Cardiac muscle cell (in vitro differentiated cells and primary cell): ENCODE results near the gene ITGA8. TPM values are rescaled to one million over a fixed set of nuclear protein-coding genes. Genes with fewer than 3 reads are reported as not detected.

Experiments
- DNase-seq, 2 donors: peaks; one replicate each; pipeline versions ENCODE4 v3.0.0 to v3.0.0-alpha.2; 2010 to 2017; ENCODE audit warnings: low read depth in 1 of 2, low spot score in 1 of 2
- H3K27ac ChIP-seq: fragments of 200-600 bp; sonication (generic); 2 replicates; pipeline ENCODE4 v1.5.1; 2016
- H3K27me3 ChIP-seq: fragments of 200-600 bp; sonication (generic); 2 replicates; pipeline ENCODE4 v1.6.0; 2016; ENCODE audit warnings: control low read depth
- H3K36me3 ChIP-seq: fragments of 200-600 bp; sonication (generic); 2 replicates; pipeline ENCODE4 v1.5.1; 2016; ENCODE audit warnings: control low read depth
- H3K4me1 ChIP-seq: fragments of 200-600 bp; sonication (generic); 2 replicates; pipeline ENCODE4 v1.8.1; 2017; ENCODE audit warnings: low read depth, mild to moderate bottlenecking, mixed run types
- H3K4me3 ChIP-seq: fragments of 200-600 bp; sonication (generic); 2 replicates; pipeline ENCODE4 v1.5.1; 2016; ENCODE audit warnings: mild to moderate bottlenecking
- H3K9me3 ChIP-seq: fragments of 200-600 bp; sonication (generic); 2 replicates; pipeline ENCODE4 v1.5.1; 2017; ENCODE audit warnings: low read depth, mild to moderate bottlenecking, control low read depth
- polyA plus RNA-seq: library from polyadenylated mRNA; unstranded; fragments of >200 nt; fragmentation: Nextera tagmentation; extraction: Ambion mirVana; gene quantifications from 2 replicates; pipeline ENCODE4 v1.2.1, GENCODE V29; 2016
- total RNA-seq: library from RNA; depleted of rRNA; stranded (reverse); fragments of >200 nt; gene quantifications from 2 replicates; pipeline ENCODE4 v1.2.3, GENCODE V29; 2016
- TF ChIP-seq, protein P1 (sequence below): IDR thresholded peaks from 2 replicates; pipeline ENCODE4 v1.5.1; 2012; ENCODE audit warnings: low read depth, mild to moderate bottlenecking, low read length

ITGA8 gene
- total and polyA plus RNA-seq, 2 experiments from 2014 or later = 0.88 to 1.6 TPM

GRCh38 chr10:15494850-15495506, 224.7 kb downstream of the ITGA8 start:
- Histone ChIP-seq H3K9me3 (no peaks in the 10 kb centered on the region), H3K4me3 (no peak overlapping the region), H3K27me3 (no peaks in the 10 kb centered on the region), H3K36me3 (no peaks in the 10 kb centered on the region), H3K27ac (no peak overlapping the region), H3K4me1 (no peaks in the 10 kb centered on the region)
- TF ChIP-seq, protein P1, sequence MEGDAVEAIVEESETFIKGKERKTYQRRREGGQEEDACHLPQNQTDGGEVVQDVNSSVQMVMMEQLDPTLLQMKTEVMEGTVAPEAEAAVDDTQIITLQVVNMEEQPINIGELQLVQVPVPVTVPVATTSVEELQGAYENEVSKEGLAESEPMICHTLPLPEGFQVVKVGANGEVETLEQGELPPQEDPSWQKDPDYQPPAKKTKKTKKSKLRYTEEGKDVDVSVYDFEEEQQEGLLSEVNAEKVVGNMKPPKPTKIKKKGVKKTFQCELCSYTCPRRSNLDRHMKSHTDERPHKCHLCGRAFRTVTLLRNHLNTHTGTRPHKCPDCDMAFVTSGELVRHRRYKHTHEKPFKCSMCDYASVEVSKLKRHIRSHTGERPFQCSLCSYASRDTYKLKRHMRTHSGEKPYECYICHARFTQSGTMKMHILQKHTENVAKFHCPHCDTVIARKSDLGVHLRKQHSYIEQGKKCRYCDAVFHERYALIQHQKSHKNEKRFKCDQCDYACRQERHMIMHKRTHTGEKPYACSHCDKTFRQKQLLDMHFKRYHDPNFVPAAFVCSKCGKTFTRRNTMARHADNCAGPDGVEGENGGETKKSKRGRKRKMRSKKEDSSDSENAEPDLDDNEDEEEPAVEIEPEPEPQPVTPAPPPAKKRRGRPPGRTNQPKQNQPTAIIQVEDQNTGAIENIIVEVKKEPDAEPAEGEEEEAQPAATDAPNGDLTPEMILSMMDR = no peak
- no peak for DNase-seq

GRCh38 chr10:15491856-15492642, 227.7 kb downstream of the ITGA8 start:
- Histone ChIP-seq H3K4me1 (peaks cover 1% of the 10 kb centered on the region), H3K36me3 (no peaks in the 10 kb centered on the region), H3K27me3 (no peaks in the 10 kb centered on the region), H3K4me3 (no peak overlapping the region), H3K27ac (no peak overlapping the region), H3K9me3 (no peaks in the 10 kb centered on the region)
- no peak for DNase-seq
- TF ChIP-seq, protein P1 = no peak

DNA sequence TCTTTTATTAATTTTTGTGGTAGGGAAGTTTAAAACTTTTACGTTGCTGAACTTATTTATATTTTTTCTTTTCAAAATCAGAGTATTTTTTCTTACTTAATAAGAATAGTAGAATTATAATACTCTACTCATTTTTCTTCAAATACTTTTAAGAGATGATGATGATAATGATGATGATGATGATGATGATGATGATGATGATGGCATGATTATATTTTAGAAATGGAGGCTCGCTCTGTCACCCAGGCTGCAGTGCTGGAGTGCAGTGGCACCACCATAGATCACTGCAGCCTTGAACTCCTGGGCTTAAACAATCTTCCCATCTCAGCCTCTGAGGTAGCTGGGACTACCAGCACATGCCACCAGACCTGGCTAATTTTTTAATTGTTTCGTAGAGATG, 230.3 kb downstream of the ITGA8 start:
- TF ChIP-seq, protein P1 = no peak
- Histone ChIP-seq H3K9me3 (no peaks in the 10 kb centered on the region), H3K4me3 (no peak overlapping the region), H3K27ac (no peak overlapping the region), H3K36me3 (no peaks in the 10 kb centered on the region), H3K27me3 (no peaks in the 10 kb centered on the region), H3K4me1 (peaks cover 16% of the 10 kb centered on the region)
- DNase-seq = no peak

DNA sequence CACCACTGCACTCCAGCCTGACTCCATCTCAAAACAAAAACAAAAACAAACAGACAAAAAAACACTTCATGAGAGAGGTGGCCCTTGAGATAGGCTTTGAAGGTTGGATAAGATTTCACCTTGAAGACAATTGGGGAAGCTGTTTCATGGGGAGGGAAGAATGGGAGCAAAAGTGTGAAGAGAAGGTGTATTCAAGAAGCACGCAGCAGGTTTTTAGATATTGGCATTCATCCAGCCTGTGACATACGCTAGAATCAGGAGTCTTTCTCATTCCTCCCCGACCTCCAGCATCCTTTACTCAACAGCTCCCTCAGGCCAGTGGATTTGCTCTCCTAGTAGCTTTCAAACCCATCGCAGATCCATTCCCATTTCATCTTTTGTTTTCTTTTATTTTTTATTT, 232.3 kb downstream of the ITGA8 start:
- Histone ChIP-seq H3K27ac (no peak overlapping the region), H3K27me3 (no peaks in the 10 kb centered on the region), H3K36me3 (no peaks in the 10 kb centered on the region), H3K4me3 (no peak overlapping the region), H3K9me3 (no peaks in the 10 kb centered on the region), H3K4me1 (peaks cover 16% of the 10 kb centered on the region)
- TF ChIP-seq, protein P1 = no peak
- DNase-seq = no peak

DNA sequence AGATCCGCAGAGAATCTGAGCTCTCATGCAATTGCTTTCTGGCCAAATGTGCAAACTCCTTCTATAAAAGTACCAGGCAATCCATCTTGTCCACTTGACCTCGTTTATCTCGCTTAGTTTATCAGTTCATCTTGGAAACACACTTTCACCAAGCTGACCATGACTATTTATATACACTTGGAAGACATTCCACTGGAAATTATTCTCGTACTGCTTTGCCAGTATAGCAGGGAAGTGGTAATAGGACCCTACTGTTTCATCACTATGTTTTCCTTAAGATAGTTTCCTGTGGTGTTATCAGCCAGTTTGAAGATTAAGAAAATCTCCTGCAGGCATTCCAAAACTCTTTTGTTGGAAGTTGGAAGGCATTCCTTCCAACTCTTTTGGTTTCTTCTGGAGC, 233.3 kb downstream of the ITGA8 start:
- Histone ChIP-seq H3K4me3 (no peak overlapping the region), H3K27ac (peak overlapping the region; percentile 66), H3K9me3 (no peaks in the 10 kb centered on the region), H3K36me3 (no peaks in the 10 kb centered on the region), H3K4me1 (peaks cover 16% of the 10 kb centered on the region), H3K27me3 (no peaks in the 10 kb centered on the region)
- TF ChIP-seq, protein P1 = no peak
- DNase-seq = peak; percentile 11 to 86
